HG03108 (cell line): ENCODE data around the gene THRA.

Experiments used
- ATAC-seq: cut with Tn5 transposase; IDR thresholded peaks from one replicate; pipeline ENCODE4 v1.9.1; 2021; ENCODE audit warnings: moderate library complexity; ENCODE audit not compliant: unreplicated experiment

THRA gene

GRCh38 chr17:40062329-40063186 lies at the start of gene THRA:
Gene THRA, plus strand, starts transcription at chr17:40062965. Its CDS starts 11,524 bp downstream, at chr17:40074489.
- ATAC-seq: peak; percentile 39

- no peak for ATAC-seq
Measured at GRCh38 chr17:40014375-40014980, 48.3 kb upstream of the THRA start.

- no peak for ATAC-seq
Measured at GRCh38 chr17:40015005-40015997, 47.5 kb upstream of the THRA start, which contains the start of gene CSF3. Gene CSF3, plus strand, starts transcription at chr17:40015440. Its CDS starts 35 bp downstream, at chr17:40015475.

- ATAC-seq: no peak
Measured at GRCh38 chr17:40015998-40016985, 46.5 kb upstream of the THRA start.

GRCh38 chr17:40017422-40018080 lies 45.2 kb upstream of the THRA start:
- no peak for ATAC-seq

- ATAC-seq: no peak
Measured at GRCh38 chr17:40018211-40019121, 44.3 kb upstream of the THRA start.

GRCh38 chr17:40019140-40019991 lies 43.4 kb upstream of the THRA start:
- no peak for ATAC-seq

- no peak for ATAC-seq
Measured at GRCh38 chr17:40020146-40020545, 42.6 kb upstream of the THRA start.

GRCh38 chr17:40021451-40021971 lies 41.3 kb upstream of the THRA start:
- ATAC-seq: no peak

- no peak for ATAC-seq
Measured at GRCh38 chr17:40022497-40022896, 40.3 kb upstream of the THRA start.

GRCh38 chr17:40022961-40023541 lies 39.7 kb upstream of the THRA start:
- ATAC-seq: no peak

- ATAC-seq: no peak
Measured at GRCh38 chr17:40023590-40024292, 39.0 kb upstream of the THRA start.

GRCh38 chr17:40024901-40025300 lies 37.9 kb upstream of the THRA start:
- no peak for ATAC-seq

GRCh38 chr17:40025559-40025958 lies 37.2 kb upstream of the THRA start:
- no peak for ATAC-seq

- no peak for ATAC-seq
Measured at GRCh38 chr17:40025991-40026815, 36.6 kb upstream of the THRA start.
